Fibroblast of lung (primary cell): ENCODE data around the gene CADM2. TPM values are rescaled to one million over a fixed set of nuclear protein-coding genes. Genes with fewer than 3 reads are reported as not detected.

ENCODE experiments used
- DNase-seq, 2 donors: peaks; one replicate each; pipeline versions ENCODE4 v3.0.0 to v3.0.0-alpha.2; 2010; ENCODE audit warnings: low read depth in 2 of 2
- H2AFZ ChIP-seq: 2 replicates; pipeline ENCODE4 v1.5.1; 2012; ENCODE audit warnings: low read length, control low read depth, inconsistent platforms
- H3K27ac ChIP-seq: 2 replicates; pipeline ENCODE4 v1.5.1; 2011; ENCODE audit warnings: low read length, control low read depth; ENCODE audit not compliant: insufficient read depth
- H3K27me3 ChIP-seq: 2 replicates; pipeline ENCODE4 v1.5.1; 2011; ENCODE audit warnings: mild to moderate bottlenecking, low read length; ENCODE audit not compliant: control insufficient read depth, insufficient read depth
- H3K36me3 ChIP-seq: 2 replicates; pipeline ENCODE4 v1.5.1; 2011; ENCODE audit warnings: low read length; ENCODE audit not compliant: control insufficient read depth, insufficient read depth
- H3K4me1 ChIP-seq: 2 replicates; pipeline ENCODE4 v1.5.1; 2011; ENCODE audit warnings: low read length; ENCODE audit not compliant: control insufficient read depth, insufficient read depth; ENCODE audit errors: extremely low read depth
- H3K4me2 ChIP-seq: 2 replicates; pipeline ENCODE4 v1.5.1; 2011; ENCODE audit warnings: low read length, control low read depth; ENCODE audit not compliant: insufficient read depth; ENCODE audit errors: extremely low read depth
- H3K4me3 ChIP-seq, 4 experiments: fragments of 200-600 bp in 1 of 4; sonication (generic) in 1 of 4; replicated peaks in 1 of 4; 2 replicates each; pipeline ENCODE4 v1.5.1; 2011 to 2016; ENCODE audit warnings: low read length in 4 of 4, low read depth in 3 of 4, mild to moderate bottlenecking in 3 of 4, control low read depth in 2 of 4, inconsistent platforms in 1 of 4, mixed read lengths in 1 of 4; ENCODE audit not compliant: insufficient read depth in 1 of 4; ENCODE audit errors: control extremely low read depth in 1 of 4
- H3K79me2 ChIP-seq: 2 replicates; pipeline ENCODE4 v1.5.1; 2012; ENCODE audit warnings: mild to moderate bottlenecking, low read length, inconsistent platforms; ENCODE audit not compliant: control insufficient read depth, insufficient read depth
- H3K9ac ChIP-seq: 2 replicates; pipeline ENCODE4 v1.5.1; 2011; ENCODE audit warnings: mild to moderate bottlenecking, low read length, control low read depth; ENCODE audit not compliant: insufficient read depth
- H3K9me3 ChIP-seq: 2 replicates; pipeline ENCODE4 v1.5.1; 2012; ENCODE audit warnings: low read depth, low read length; ENCODE audit not compliant: control insufficient read depth, insufficient read depth
- H4K20me1 ChIP-seq: 2 replicates; pipeline ENCODE4 v1.5.1; 2011; ENCODE audit warnings: low read length; ENCODE audit not compliant: control insufficient read depth, insufficient read depth; ENCODE audit errors: extremely low read depth
- CTCF ChIP-seq, 2 donors: IDR thresholded peaks in 1 of 2; conservative IDR thresholded peaks in 1 of 2; 1 replicate in 1 of 2; 2 replicates in 1 of 2; pipeline ENCODE4 v1.5.1; 2011 to 2012; ENCODE audit warnings: low read length in 2 of 2, control low read depth in 1 of 2, inconsistent platforms in 1 of 2, low read depth in 1 of 2, mild to moderate bottlenecking in 1 of 2
- EZH2 ChIP-seq: IDR thresholded peaks from 2 replicates; pipeline ENCODE4 v1.5.1; 2012; ENCODE audit warnings: low read length, control low read depth, mild to moderate bottlenecking; ENCODE audit errors: missing control alignments
- polyA plus RNA-seq, 2 donors: library from polyadenylated mRNA; depleted of rRNA in 1 of 2; stranded (reverse) in 1 of 2; unstranded in 1 of 2; fragments of >200 nt; gene quantifications; 2 replicates each; pipeline ENCODE4 v1.2.1, GENCODE V29; 2011 to 2012; ENCODE audit warnings: missing spikeins in 1 of 2
- total RNA-seq: library from RNA; depleted of rRNA; stranded (reverse); fragments of >200 nt; gene quantifications from 2 replicates; pipeline ENCODE4 v1.2.1, GENCODE V29; 2014

The CADM2 gene
- total and polyA plus RNA-seq, 2 donors (not counting 1 experiment from before 2014, with no cell fraction given) = under 0.01 to 0.12 TPM

DNA sequence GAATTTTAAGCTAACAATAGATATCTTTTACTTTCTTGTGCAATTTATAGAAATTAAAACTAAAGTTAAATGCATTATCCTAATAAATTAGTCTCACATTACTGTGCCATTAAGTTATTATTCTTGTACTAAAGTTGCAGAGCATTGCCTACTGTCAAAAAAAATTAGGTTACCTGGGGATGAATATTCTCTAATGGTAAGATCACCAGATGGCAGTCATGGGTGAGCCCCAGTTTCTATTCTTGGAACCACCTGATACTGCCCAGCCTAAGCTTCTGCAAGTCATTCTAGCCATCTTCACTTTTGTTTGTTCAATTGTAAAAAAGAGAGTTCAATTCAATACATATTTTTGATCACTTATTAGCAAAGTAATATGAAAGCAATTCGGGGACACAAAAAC lies 213.2 kb downstream of the CADM2 start:
- TF ChIP-seq EZH2 (no peak), CTCF (conservative IDR thresholded peaks at IDR 0.05 in 1 of 2, IDR thresholded peaks at IDR 0.05 in 1 of 2; ENCODE audit: low read depth in 1 of 2, low read length in 2 of 2) (no peak)
- H3K4me3 ChIP-seq = no peak overlapping the region
- H2AFZ ChIP-seq = no peak overlapping the region
- no peaks in the 10 kb centered on the region for H3K4me1 ChIP-seq
- no peak overlapping the region for H3K9ac ChIP-seq
- H3K9me3 ChIP-seq = no peaks in the 10 kb centered on the region
- no peaks in the 10 kb centered on the region for H3K79me2 ChIP-seq
- DNase-seq = no peak
- H4K20me1 ChIP-seq = no peaks in the 10 kb centered on the region
- H3K36me3 ChIP-seq = no peaks in the 10 kb centered on the region
- H3K27me3 ChIP-seq = no peaks in the 10 kb centered on the region
- no peak overlapping the region for H3K27ac ChIP-seq
- H3K4me2 ChIP-seq = no peak overlapping the region

DNA sequence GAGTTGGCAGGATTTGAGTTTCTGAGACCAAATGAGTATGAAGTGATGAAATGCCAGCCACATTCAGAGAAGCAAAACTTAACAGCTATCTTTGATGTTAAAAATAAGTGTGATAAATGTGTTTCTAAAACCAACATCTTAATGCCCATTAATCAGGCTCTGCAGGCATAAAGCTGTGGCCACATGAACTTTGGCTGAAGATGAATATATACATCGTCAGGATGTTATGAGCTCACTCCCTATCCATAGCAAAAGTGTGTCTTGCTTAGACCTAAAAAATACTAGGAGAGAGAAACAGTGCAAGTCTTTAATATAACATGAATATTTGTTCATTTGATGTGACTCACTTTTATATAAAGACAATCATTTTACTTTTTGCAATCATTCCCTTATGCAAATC lies 218.0 kb downstream of the CADM2 start:
- no peak overlapping the region for H3K9ac ChIP-seq
- H3K79me2 ChIP-seq = no peaks in the 10 kb centered on the region
- H2AFZ ChIP-seq = no peak overlapping the region
- H3K4me3 ChIP-seq = no peak overlapping the region
- TF ChIP-seq CTCF (conservative IDR thresholded peaks at IDR 0.05 in 1 of 2, IDR thresholded peaks at IDR 0.05 in 1 of 2; ENCODE audit: low read depth in 1 of 2, low read length in 2 of 2) (no peak), EZH2 (no peak)
- H4K20me1 ChIP-seq = no peaks in the 10 kb centered on the region
- no peaks in the 10 kb centered on the region for H3K27me3 ChIP-seq
- no peaks in the 10 kb centered on the region for H3K9me3 ChIP-seq
- H3K36me3 ChIP-seq = no peaks in the 10 kb centered on the region
- H3K27ac ChIP-seq = no peak overlapping the region
- H3K4me1 ChIP-seq = no peaks in the 10 kb centered on the region
- no peak for DNase-seq
- no peak overlapping the region for H3K4me2 ChIP-seq

- H3K79me2 ChIP-seq = no peaks in the 10 kb centered on the region
- H3K36me3 ChIP-seq = no peaks in the 10 kb centered on the region
- TF ChIP-seq CTCF (conservative IDR thresholded peaks at IDR 0.05 in 1 of 2, IDR thresholded peaks at IDR 0.05 in 1 of 2; ENCODE audit: low read depth in 1 of 2, low read length in 2 of 2) (no peak), EZH2 (no peak)
- no peak overlapping the region for H3K9ac ChIP-seq
- H3K9me3 ChIP-seq = no peaks in the 10 kb centered on the region
- H3K4me2 ChIP-seq = no peak overlapping the region
- H3K4me3 ChIP-seq = no peak overlapping the region
- DNase-seq = no peak
- H2AFZ ChIP-seq = no peak overlapping the region
- H4K20me1 ChIP-seq = no peaks in the 10 kb centered on the region
- H3K27me3 ChIP-seq = no peaks in the 10 kb centered on the region
- no peaks in the 10 kb centered on the region for H3K4me1 ChIP-seq
- H3K27ac ChIP-seq = no peak overlapping the region
Observed at GRCh38 chr3:85182975-85183752, 224.4 kb downstream of the CADM2 start.
